ENCODE measurements around the gene PPP2R2B.

The PPP2R2B gene

DNA sequence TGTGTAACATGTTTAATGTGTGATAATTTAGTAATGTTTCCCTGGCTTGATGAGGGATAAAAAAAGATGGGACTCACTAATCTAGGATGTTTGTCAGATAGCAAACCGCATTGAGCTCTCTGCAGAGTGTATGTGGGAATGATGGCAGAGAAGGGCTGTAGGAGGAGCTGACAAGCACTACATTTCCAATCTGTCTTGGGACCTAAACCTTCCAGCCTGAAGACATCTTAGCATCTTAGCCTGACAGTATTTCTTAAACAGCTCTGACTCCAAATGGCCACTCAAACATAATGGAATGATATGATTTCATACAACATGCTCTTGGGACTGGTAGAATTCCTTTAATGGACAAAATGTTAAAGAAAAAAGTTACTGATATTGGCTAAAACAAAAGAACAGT is 116.7 kb downstream of the PPP2R2B start:
- no peak for DNase-seq (ENCODE audit: low read depth in 1 of 2, low spot score in 1 of 2)
- in situ Hi-C loops (cut with HindIII; ENCODE audit: low pct_unique_long_range_greater_than_20kb, low sequenced_read_pairs), result no loop called here
- TF ChIP-seq JUND (IDR thresholded peaks at IDR 0.05; ENCODE audit: low read depth), result no peak

DNA sequence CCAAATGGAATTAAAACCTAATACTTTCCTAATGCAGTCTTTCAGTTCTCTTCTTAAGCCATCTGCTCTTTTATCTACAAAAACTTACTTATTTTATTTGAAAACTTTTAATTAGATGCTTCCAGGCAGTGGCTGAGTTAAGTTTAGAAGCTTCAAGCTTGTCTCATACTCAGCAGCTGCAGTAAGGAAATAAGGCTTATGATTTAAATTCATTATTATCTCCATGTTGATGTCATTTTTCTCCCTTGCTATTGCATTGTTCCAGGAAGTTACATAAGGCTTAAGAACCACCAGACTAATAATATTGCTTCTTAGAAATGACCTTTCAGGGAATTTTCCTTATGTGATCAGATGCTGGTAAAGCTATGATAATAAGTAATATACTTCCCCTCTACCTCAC is 119.6 kb downstream of the PPP2R2B start:
- no peak for TF ChIP-seq JUND (IDR thresholded peaks at IDR 0.05; ENCODE audit: low read depth)
- DNase-seq (ENCODE audit: low read depth in 1 of 2, low spot score in 1 of 2), result no peak
- in situ Hi-C loops (cut with HindIII; ENCODE audit: low pct_unique_long_range_greater_than_20kb, low sequenced_read_pairs), result no loop called here

DNA sequence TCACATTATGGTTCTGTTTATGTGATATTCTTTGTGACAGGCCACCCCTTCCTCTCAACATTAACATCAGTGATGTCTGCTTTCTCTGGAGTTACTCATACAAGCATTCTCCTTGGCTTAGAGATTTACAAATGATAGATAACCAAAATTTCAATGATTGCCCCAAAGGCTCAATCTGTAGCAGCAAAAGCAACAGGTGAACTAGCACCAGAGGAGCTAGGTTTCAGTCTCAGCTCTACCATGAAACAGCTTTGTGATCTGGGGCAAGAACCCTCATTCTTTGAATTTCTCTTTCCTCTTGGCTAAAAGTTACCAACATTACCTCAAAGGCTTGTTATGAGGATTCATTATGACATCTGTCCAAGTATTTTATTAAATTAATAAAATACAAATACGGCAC is 120.5 kb downstream of the PPP2R2B start:
- DNase-seq (ENCODE audit: low read depth in 1 of 2, low spot score in 1 of 2), result no peak
- no peak for TF ChIP-seq JUND (IDR thresholded peaks at IDR 0.05; ENCODE audit: low read depth)
- in situ Hi-C loops (cut with HindIII; ENCODE audit: low pct_unique_long_range_greater_than_20kb, low sequenced_read_pairs), result no loop called here

DNA sequence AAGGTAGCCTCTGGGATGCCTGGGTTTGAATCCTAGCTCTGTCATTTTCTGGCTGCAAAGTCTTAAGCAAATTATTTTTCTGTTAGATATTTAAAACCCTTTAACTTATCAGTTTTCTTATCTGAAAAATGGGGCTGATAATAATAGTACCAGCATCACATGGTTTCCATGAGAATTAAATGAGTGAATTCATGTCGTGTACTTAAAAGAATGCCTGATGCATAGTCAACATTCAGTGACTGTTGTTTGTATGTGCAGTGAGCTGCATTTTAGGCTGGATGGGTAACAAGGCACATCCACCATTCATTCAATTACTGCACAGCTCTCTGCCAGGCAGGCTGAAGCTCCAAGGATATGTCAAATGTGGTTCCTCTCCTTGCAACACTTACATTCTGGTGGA is 122.0 kb downstream of the PPP2R2B start:
- in situ Hi-C loops (cut with HindIII; ENCODE audit: low pct_unique_long_range_greater_than_20kb, low sequenced_read_pairs), result no loop called here
- TF ChIP-seq JUND (IDR thresholded peaks at IDR 0.05; ENCODE audit: low read depth), result no peak
- DNase-seq (ENCODE audit: low read depth in 1 of 2, low spot score in 1 of 2), result no peak

DNA sequence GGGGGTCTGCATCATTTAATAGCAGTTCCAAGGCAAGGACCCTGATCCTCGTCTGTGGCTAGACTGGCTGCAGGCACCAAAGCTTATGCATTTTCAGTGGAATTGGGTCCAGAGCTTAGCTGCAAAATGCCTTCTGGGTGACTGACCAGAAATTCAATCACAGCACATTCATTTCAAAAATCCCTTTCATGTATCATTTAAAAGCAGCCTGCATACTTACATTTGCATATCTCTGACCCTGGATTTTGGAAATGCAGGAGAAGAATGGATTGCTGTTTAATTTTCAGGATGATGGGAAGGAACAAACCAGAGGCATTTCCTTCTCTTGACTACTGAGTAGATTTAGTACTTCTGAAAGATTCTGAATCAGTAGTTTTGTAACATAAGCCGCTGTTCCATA is 122.8 kb downstream of the PPP2R2B start:
- TF ChIP-seq JUND (IDR thresholded peaks at IDR 0.05; ENCODE audit: low read depth), result no peak
- no peak for DNase-seq (ENCODE audit: low read depth in 1 of 2, low spot score in 1 of 2)
- in situ Hi-C loops (cut with HindIII; ENCODE audit: low pct_unique_long_range_greater_than_20kb, low sequenced_read_pairs), result no loop called here

DNA sequence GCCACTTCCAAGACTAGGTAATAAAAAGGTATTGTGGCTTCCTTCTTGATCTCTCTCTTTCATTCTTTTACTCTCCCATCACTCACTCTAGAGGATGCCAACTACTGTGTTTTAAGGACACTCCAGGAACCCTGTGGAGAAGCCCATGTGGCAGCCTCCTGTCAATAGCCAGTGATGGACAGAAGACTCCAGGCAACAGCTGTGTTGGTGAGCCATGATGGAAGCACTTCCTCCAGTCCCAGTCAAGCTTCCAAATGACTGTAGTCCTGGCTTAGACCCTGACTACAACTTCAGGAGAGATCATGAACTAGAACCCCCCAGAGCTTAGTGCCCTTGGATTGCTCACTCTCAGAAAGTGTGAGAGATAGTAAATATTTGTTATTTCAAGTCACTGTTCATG is 123.9 kb downstream of the PPP2R2B start:
- TF ChIP-seq JUND (IDR thresholded peaks at IDR 0.05; ENCODE audit: low read depth), result no peak
- in situ Hi-C loops (cut with HindIII; ENCODE audit: low pct_unique_long_range_greater_than_20kb, low sequenced_read_pairs), result no loop called here
- no peak for DNase-seq (ENCODE audit: low read depth in 1 of 2, low spot score in 1 of 2)

DNA sequence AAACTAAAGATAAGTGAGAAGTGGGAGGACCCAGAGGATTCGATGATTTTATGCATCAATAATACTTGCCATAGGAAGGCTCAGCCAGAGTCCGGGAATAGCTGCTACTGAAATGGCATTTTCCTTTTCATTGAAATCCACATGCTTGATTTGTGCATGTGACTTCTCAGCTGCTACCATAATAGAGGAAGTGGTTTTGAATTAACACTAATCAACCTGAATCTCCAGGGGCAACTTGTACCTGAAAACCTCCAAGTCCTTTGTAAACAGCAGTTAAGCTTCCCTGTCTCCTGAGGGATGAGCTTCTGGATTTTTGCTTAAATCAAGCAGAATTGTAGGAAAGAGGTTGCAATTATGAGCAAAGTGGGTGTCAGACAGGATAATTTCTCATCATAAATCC is 124.9 kb downstream of the PPP2R2B start:
- in situ Hi-C loops (cut with HindIII; ENCODE audit: low pct_unique_long_range_greater_than_20kb, low sequenced_read_pairs), result no loop called here
- TF ChIP-seq JUND (IDR thresholded peaks at IDR 0.05; ENCODE audit: low read depth), result no peak
- DNase-seq (ENCODE audit: low read depth in 1 of 2, low spot score in 1 of 2), result no peak

DNA sequence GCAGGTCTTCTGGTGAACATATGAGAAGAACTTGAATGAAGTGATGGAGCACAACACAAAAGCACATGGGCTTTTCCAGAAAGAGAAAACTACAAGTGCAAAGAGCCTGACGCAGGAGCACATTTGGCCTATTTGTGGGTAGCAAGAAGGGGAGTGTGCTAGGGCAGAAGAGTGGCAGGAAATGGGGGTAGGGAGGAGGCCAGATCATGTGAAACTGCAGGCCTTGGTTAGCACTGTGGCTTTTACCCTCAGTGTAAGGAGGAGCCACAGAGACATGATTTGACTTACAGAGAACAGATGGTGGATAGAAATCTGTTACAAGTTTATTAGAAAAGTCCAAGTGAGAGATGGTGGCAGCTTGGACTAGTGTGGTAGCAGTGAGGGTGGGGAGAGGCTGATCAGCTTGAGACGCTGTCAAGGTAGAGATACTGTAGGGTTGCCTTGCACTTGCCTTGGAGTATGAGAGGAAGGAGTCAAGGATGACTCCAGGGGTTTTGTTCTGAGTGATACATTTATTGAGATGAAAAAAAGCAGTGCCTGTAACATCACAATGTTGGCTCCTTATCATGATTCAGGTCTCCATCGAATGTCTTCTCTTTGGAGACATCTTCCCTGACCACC is 126.7 kb downstream of the PPP2R2B start:
- in situ Hi-C loops (cut with HindIII; ENCODE audit: low pct_unique_long_range_greater_than_20kb, low sequenced_read_pairs), result no loop called here
- no peak for DNase-seq (ENCODE audit: low read depth in 1 of 2, low spot score in 1 of 2)
- TF ChIP-seq JUND (IDR thresholded peaks at IDR 0.05; ENCODE audit: low read depth), result no peak

DNA sequence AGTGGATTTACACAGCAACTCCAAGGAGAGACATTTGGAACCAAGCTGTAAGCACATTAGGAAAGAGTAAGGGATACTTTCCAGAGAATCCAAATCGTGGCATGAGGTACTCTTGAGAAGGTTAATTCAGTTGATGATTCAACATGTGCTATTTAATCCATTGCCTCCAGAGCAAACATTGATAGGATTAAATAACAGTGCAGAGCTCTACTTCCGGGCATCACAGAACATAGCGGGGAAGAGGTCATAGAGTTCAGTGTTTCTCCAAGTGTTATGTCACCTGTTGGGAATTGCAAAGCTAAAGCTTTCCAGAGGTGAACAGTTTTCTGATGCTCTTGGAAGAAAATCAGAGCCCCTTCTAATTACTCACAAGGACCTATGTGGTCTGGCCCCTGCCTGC is 127.5 kb downstream of the PPP2R2B start:
- TF ChIP-seq JUND (IDR thresholded peaks at IDR 0.05; ENCODE audit: low read depth), result no peak
- no peak for DNase-seq (ENCODE audit: low read depth in 1 of 2, low spot score in 1 of 2)
- in situ Hi-C loops (cut with HindIII; ENCODE audit: low pct_unique_long_range_greater_than_20kb, low sequenced_read_pairs), result no loop called here

DNA sequence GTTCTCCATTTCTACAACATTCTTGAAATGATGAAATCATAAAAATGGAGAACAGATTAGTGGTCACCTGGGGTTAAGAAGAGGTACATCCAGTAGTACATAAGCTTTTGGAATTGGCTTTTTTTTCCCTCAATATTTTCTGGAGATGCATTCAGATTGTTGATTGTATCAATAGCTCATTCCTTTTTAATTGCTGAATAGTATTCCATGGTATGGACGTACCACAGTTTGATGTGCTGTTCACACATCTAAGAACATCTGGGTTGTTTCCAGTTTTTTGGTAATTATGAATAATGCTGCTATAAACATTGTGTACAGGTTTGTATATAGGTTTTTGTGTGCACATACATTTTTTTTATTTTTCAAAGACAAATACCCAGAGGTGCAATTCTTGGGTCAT is 130.0 kb downstream of the PPP2R2B start:
- in situ Hi-C loops (cut with HindIII; ENCODE audit: low pct_unique_long_range_greater_than_20kb, low sequenced_read_pairs), result no loop called here
- no peak for TF ChIP-seq JUND (IDR thresholded peaks at IDR 0.05; ENCODE audit: low read depth)
- DNase-seq (ENCODE audit: low read depth in 1 of 2, low spot score in 1 of 2), result no peak

DNA sequence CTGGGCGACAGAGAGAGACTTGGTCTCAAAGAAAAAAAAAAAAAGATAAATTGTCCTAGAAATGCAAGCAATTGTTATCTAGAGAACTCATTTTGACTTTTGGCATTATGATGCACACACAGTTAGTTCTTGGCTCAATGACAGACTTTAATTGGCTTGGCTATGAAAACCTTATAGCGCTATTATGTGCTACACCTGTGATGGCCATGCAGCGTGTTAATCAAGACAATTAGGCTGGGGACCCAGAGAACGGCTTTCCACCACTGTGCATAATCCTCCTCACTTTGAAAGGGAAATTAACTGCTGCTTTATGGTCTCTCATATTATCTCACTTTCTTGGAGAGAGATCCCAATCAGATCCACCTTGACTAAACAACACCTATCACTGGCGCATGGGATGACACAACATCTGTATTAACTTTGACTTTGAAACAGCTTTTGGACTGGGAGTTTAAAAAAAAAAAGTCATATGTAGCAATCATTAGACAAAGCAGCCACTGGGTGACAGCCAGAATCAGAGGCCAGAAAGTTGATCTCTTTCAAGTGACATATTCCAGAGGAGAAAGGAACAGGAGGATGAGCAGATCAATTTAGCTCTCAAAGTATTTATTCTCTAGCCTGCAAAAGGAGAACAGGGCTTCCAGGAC is 132.5 kb downstream of the PPP2R2B start:
- DNase-seq (ENCODE audit: low read depth in 1 of 2, low spot score in 1 of 2), result no peak
- in situ Hi-C loops (cut with HindIII; ENCODE audit: low pct_unique_long_range_greater_than_20kb, low sequenced_read_pairs), result no loop called here
- TF ChIP-seq JUND (IDR thresholded peaks at IDR 0.05; ENCODE audit: low read depth), result no peak

DNA sequence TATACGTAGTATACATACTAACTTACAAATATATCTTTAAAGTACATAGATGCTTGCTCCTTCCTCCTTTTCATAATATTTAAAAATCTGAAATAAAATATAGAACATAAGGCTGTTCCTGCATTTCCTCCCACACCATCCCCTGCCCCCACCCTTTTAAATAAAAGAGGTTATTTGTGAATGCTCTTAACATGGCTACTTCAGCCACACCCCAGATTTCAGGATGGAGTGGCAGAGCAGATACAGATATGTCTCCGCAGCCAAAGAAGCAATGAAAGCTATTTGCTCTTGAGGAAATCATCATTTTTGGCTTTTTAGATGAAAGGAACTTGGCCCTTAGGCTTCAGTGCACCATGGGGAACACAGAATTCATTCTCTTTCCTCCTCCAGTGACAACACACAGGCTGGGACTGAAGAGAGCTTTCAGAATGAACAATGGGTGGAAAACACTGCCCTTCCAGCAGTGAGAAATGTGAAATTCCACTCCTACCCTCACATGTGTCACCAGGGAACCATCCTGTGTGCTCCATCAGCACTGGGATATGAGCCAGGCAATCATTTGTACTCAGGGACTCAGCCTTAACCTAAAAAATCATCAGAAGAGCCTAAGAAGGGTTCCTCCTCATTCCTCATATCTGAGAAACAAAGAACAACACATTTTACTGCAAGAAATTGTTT is 134.3 kb downstream of the PPP2R2B start:
- DNase-seq (ENCODE audit: low read depth in 1 of 2, low spot score in 1 of 2), result no peak
- in situ Hi-C loops (cut with HindIII; ENCODE audit: low pct_unique_long_range_greater_than_20kb, low sequenced_read_pairs), result no loop called here
- TF ChIP-seq JUND (IDR thresholded peaks at IDR 0.05; ENCODE audit: low read depth), result no peak

DNA sequence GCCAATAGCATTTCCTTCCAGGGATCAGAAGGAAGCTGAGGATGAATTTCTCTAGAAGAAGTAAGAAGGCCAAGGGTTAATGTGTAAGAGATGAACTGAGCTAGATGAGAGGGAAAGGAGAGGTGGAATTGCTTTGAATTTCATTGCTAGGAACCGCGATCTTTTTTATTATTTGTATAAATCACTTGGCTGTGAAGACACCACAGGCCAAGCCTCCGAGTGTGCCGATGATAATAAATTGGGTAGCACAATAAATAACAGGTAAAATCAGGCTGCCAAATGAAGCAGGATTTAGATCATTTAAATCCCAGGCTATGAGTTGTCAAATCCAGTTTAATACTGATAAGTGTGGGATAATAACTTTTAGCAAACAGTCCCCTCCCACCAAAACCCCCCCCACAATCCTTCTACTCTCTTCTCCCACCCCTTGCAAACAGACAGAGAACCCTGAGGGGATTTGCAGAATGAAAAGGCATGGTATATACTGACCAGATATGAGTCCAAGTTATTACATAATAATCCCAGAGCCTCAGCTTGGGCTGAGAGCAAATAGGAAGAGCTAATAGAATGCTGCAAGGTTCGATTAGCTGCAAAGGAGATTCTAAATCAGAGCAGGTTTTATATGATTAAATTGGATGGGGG is 143.5 kb downstream of the PPP2R2B start:
- DNase-seq (ENCODE audit: low read depth in 1 of 2, low spot score in 1 of 2), result no peak
- TF ChIP-seq JUND (IDR thresholded peaks at IDR 0.05; ENCODE audit: low read depth), result no peak
- in situ Hi-C loops (cut with HindIII; ENCODE audit: low pct_unique_long_range_greater_than_20kb, low sequenced_read_pairs), result no loop called here
